Erythroblast (primary cell): ENCODE measurements around the gene TRPM8.

Experiments used
- GATA1 ChIP-seq: IDR thresholded peaks from 2 replicates; pipeline ENCODE4 v1.6.1; 2011; ENCODE audit warnings: low read depth, mild to moderate bottlenecking, control low read depth, low read length, moderate library complexity
- POLR2A ChIP-seq: IDR thresholded peaks from 2 replicates; pipeline ENCODE4 v1.6.1; 2011; ENCODE audit warnings: mild to moderate bottlenecking, low read length

- TF ChIP-seq POLR2A (no peak), GATA1 (no peak)
Observed at GRCh38 chr2:234026693-234027254, 109.6 kb downstream of the TRPM8 start.
